Measurements from ENCODE around the gene MB21D2.

- TF ChIP-seq POLR2AphosphoS5 (IDR thresholded peaks at IDR 0.05): no peak
- TF ChIP-seq CTCF (IDR thresholded peaks at IDR 0.05): no peak
Observed at GRCh38 chr3:192820161-192820560, 97.5 kb downstream of the MB21D2 start.
